ENCODE measurements around the gene FAM229A. TPM values are rescaled to one million over a fixed set of nuclear protein-coding genes. Genes with fewer than 3 reads are reported as not detected.

Gene FAM229A
- total and polyA plus RNA-seq, 9 of the 15 experiments (the other 6 are each of a cell fraction or from before 2014, with no cell fraction given) = 0.04 to 21.6 (median 7.4) TPM

- FAIRE-seq = no peak
- H3K4me3 ChIP-seq = no peak overlapping the region
- ATAC-seq = no peak
- H3K36me3 ChIP-seq (ENCODE audit: control insufficient read depth, insufficient read depth, low read length) = no peaks in the 10 kb centered on the region
- no peaks in the 10 kb centered on the region for H4K20me1 ChIP-seq (replicated peaks; ENCODE audit: control insufficient read depth, insufficient read depth, low read length)
- no peak overlapping the region for H3K27ac ChIP-seq (ENCODE audit: extremely low read depth, low read depth, low read length)
- POLR2A ChIA-PET = interaction anchor here (0.6 to 2.2 kb wide), 6 partner anchors 9 to 278 kb away, joined by 3 to 9 read pairs (median 4); no protein-coding TSS in a partner anchor
- no TSS peak for BruUV-seq (replicated peaks)
- no peak for DNase-seq (ENCODE audit: extremely low read depth in 1 of 4, low spot score in 3 of 4)
- H3K27me3 ChIP-seq (ENCODE audit: control insufficient read depth in 2 of 2, insufficient read depth in 2 of 2, low read length in 2 of 2) = no peaks in the 10 kb centered on the region
- CTCF ChIA-PET (ENCODE audit: low intra/inter-chr PET ratio) = no interaction called here
- H3K4me2 ChIP-seq (ENCODE audit: insufficient read depth, low read length) = no peak overlapping the region
- no peak overlapping the region for H3K9ac ChIP-seq (ENCODE audit: insufficient read depth in 1 of 2, low read depth in 2 of 2, low read length in 2 of 2)
- intact Hi-C loops (cut with micrococcal nuclease) = no loop called here
- no peaks in the 10 kb centered on the region for H3K79me2 ChIP-seq (ENCODE audit: control insufficient read depth, insufficient read depth, low read length)
- H3K9me1 ChIP-seq (ENCODE audit: control insufficient read depth, insufficient read depth, low read length) = no peaks in the 10 kb centered on the region
- H3K9me3 ChIP-seq (replicated peaks; ENCODE audit: control insufficient read depth, insufficient read depth, low read depth, low read length) = no peaks in the 10 kb centered on the region
- H3K4me1 ChIP-seq (replicated peaks in 1 of 2; ENCODE audit: control insufficient read depth in 2 of 2, insufficient read depth in 2 of 2, low read length in 2 of 2) = peaks cover 24 to 47% of the 10 kb centered on the region in 2 experiments; a peak in 4 of 5 replicates
- in situ Hi-C loops (cut with MboI) = no loop called here
- H2AFZ ChIP-seq (ENCODE audit: low read depth, low read length) = no peak overlapping the region
- 85% methylated on average over 10 of the region's 10 CpGs for WGBS (ENCODE audit: insufficient coverage, low coverage, missing lambda C conversion rate)
- peak; percentile 67 for TF ChIP-seq RBM25 (IDR thresholded peaks at IDR 0.05; ENCODE audit: low read depth, low read length, severe bottlenecking)
- no peak for TF ChIP-seq BHLHE40 (IDR thresholded peaks at IDR 0.05; ENCODE audit: low read length)
- TF ChIP-seq NFIX (CRISPR knock-in tag; IDR thresholded peaks at IDR 0.05; ENCODE audit: low read depth) = no peak
- TF ChIP-seq AFF4 (CRISPR knock-in tag; IDR thresholded peaks at IDR 0.05) = no peak
- TF ChIP-seq CEBPB (tag; IDR thresholded peaks at IDR 0.05) = peak; percentile 95
- no peak for TF ChIP-seq TBP (optimal IDR thresholded peaks at IDR 0.05; ENCODE audit: low read depth, low read length)
- no peak for TF ChIP-seq RCOR1 (IDR thresholded peaks at IDR 0.05; ENCODE audit: borderline replicate concordance in 1 of 2, low read depth in 2 of 2, low read length in 2 of 2)
- peak; percentile 52; the same call in 1 of the 2 replicates for TF ChIP-seq CEBPG (CRISPR knock-in tag; IDR thresholded peaks at IDR 0.05)
- peak; percentile 73 to 86 for TF ChIP-seq CEBPG (tag; conservative IDR thresholded peaks at IDR 0.05 in 1 of 2, IDR thresholded peaks at IDR 0.05 in 1 of 2)
- no peak for TF ChIP-seq FOXK1 (CRISPR knock-in tag; IDR thresholded peaks at IDR 0.05; ENCODE audit: borderline replicate concordance)
- TF ChIP-seq ZNF318 (IDR thresholded peaks at IDR 0.05; ENCODE audit: borderline replicate concordance in 1 of 2, low read depth in 1 of 2) = no peak
Observed at GRCh38 chr1:32342704-32343103, 19.6 kb downstream of the FAM229A start.

Measured in K562 (cell line).